Osteocyte (in vitro differentiated cells): ENCODE data around the gene STIM2. TPM values are rescaled to one million over a fixed set of nuclear protein-coding genes. Genes with fewer than 3 reads are reported as not detected.
"Not testable (repeated sequence)": the region's sequence is repeated elsewhere in the genome, so short reads cannot be mapped to it uniquely, and the experiment has no call there.

Source experiments
- DNase-seq: peaks from one replicate; pipeline ENCODE4 v3.0.0; 2021; ENCODE audit warnings: mixed read lengths; ENCODE audit not compliant: unreplicated experiment; ENCODE audit errors: extremely low spot score
- H3K27ac Mint-ChIP-seq: one replicate; pipeline ENCODE4 v1.8.0; 2021; ENCODE audit warnings: mild to moderate bottlenecking, mixed read lengths; ENCODE audit not compliant: unreplicated experiment
- H3K27me3 Mint-ChIP-seq: one replicate; pipeline ENCODE4 v1.8.0; 2021; ENCODE audit warnings: mixed read lengths; ENCODE audit not compliant: unreplicated experiment
- H3K36me3 Mint-ChIP-seq: one replicate; pipeline ENCODE4 v1.8.0; 2021; ENCODE audit warnings: mixed read lengths; ENCODE audit not compliant: unreplicated experiment
- H3K4me1 Mint-ChIP-seq: one replicate; pipeline ENCODE4 v1.8.0; 2021; ENCODE audit warnings: mixed read lengths; ENCODE audit not compliant: unreplicated experiment
- H3K4me3 Mint-ChIP-seq: one replicate; pipeline ENCODE4 v1.8.0; 2021; ENCODE audit warnings: mild to moderate bottlenecking, moderate library complexity, mixed read lengths; ENCODE audit not compliant: unreplicated experiment
- H3K9me3 Mint-ChIP-seq: one replicate; pipeline ENCODE4 v1.8.0; 2021; ENCODE audit warnings: mixed read lengths; ENCODE audit not compliant: unreplicated experiment
- total RNA-seq: library from RNA; stranded (reverse); gene quantifications from 2 replicates; pipeline ENCODE4 v1.2.1, GENCODE V29; 2021
- TF ChIP-seq, protein P1 (sequence below): fragments of 200-600 bp; sonication (generic); IDR thresholded peaks from 2 replicates; pipeline ENCODE4 v1.5.0; 2021; ENCODE audit warnings: antibody characterized with exemption, mild to moderate bottlenecking, moderate library complexity

The STIM2 gene
- total RNA-seq, 1 donor from 2014 or later = 14.1 TPM

DNA sequence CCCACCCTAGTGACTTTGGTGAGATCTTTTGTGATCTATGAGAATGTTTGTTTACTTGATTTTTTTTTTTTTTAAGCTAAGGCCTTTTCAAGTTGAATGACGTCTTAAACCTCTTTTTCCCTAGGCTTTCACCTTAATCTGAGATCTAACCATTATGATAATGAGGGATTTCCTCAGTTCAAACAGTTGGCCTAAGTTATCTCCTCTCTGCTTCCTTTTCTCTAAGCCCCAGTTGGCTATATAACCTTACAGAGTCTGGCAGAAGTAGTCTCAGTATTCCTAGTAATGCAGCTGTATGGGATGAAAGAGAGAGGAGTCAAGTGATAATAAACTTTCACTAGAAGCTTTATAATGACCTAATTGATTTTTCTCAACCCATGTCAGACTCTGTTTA is 99.0 kb downstream of the STIM2 start:
- Mint-ChIP-seq H3K4me1 (peaks cover 14% of the 10 kb centered on the region), H3K9me3 (no peaks in the 10 kb centered on the region), H3K4me3 (no peak overlapping the region), H3K27me3 (no peaks in the 10 kb centered on the region), H3K36me3 (no peaks in the 10 kb centered on the region), H3K27ac (no peak overlapping the region)
- DNase-seq = no peak
- TF ChIP-seq, protein P1, sequence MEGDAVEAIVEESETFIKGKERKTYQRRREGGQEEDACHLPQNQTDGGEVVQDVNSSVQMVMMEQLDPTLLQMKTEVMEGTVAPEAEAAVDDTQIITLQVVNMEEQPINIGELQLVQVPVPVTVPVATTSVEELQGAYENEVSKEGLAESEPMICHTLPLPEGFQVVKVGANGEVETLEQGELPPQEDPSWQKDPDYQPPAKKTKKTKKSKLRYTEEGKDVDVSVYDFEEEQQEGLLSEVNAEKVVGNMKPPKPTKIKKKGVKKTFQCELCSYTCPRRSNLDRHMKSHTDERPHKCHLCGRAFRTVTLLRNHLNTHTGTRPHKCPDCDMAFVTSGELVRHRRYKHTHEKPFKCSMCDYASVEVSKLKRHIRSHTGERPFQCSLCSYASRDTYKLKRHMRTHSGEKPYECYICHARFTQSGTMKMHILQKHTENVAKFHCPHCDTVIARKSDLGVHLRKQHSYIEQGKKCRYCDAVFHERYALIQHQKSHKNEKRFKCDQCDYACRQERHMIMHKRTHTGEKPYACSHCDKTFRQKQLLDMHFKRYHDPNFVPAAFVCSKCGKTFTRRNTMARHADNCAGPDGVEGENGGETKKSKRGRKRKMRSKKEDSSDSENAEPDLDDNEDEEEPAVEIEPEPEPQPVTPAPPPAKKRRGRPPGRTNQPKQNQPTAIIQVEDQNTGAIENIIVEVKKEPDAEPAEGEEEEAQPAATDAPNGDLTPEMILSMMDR = no peak

DNA sequence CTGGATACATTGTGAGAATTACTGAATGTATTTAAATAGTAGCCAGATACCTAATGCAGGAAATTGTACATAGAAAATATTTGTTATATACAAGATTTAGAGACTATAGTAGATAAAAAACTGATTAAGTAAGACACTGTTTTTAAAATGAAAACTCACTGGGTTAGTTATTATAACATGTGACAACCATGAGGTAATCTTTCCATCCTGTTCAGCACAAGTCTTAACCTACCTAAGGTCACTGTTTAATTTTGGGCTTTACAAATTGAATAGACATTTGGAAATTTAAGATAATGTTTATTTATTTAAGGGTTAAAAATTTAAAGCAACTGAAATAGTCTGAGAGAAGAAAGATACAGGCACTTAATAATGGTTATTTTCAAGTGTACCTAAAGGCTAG is 102.1 kb downstream of the STIM2 start:
- H3K36me3 Mint-ChIP-seq = no peaks in the 10 kb centered on the region
- no peak overlapping the region for H3K27ac Mint-ChIP-seq
- peaks cover 14% of the 10 kb centered on the region for H3K4me1 Mint-ChIP-seq
- H3K9me3 Mint-ChIP-seq = no peaks in the 10 kb centered on the region
- DNase-seq = no peak
- no peak overlapping the region for H3K4me3 Mint-ChIP-seq
- TF ChIP-seq, protein P1 = no peak
- H3K27me3 Mint-ChIP-seq = no peaks in the 10 kb centered on the region

DNA sequence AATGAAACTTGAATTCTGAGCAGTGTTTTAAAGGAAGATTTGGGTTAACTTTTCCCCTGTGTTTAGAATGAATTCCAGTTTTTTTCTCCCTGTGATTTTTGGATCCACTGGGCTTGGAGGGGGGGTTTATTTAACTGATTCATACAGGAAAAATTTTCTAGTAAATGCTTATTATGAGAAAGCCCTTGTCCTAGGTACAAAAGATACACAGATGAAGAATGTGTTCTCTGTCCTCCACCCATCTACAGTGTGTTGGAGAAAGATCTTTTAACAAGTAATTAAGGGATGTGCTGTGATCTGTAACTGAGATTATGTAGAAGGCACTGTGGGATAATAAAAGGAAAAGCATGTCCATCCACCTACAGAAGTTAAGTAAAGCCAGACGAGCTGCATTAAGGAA is 103.9 kb downstream of the STIM2 start:
- H3K27ac Mint-ChIP-seq = no peak overlapping the region
- H3K9me3 Mint-ChIP-seq = no peaks in the 10 kb centered on the region
- no peak for DNase-seq
- H3K27me3 Mint-ChIP-seq = no peaks in the 10 kb centered on the region
- no peak overlapping the region for H3K4me3 Mint-ChIP-seq
- H3K4me1 Mint-ChIP-seq = peaks cover 14% of the 10 kb centered on the region
- no peaks in the 10 kb centered on the region for H3K36me3 Mint-ChIP-seq
- TF ChIP-seq, protein P1 = no peak

DNA sequence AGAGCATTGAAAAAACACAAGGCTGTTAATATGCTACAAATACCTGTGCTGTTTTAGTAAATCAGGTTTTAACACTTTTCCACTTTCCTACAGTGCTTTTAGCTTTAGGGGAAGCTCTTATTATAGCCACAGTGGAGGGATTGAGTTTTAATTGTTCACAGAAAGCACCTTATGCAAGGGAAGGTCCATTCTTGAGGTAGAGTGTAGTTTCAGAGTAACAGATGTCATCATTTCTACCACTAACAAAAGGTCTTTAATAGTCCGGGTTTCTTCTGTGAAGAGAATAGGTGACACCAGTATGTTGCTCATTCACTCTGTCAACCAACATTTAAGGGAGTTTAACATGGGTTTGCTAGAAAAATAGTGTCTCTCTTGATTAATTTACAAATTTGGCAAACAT is 104.4 kb downstream of the STIM2 start:
- no peak for DNase-seq
- H3K27ac Mint-ChIP-seq = no peak overlapping the region
- no peak overlapping the region for H3K4me3 Mint-ChIP-seq
- TF ChIP-seq, protein P1 = no peak
- H3K27me3 Mint-ChIP-seq = no peaks in the 10 kb centered on the region
- H3K4me1 Mint-ChIP-seq = peaks cover 14% of the 10 kb centered on the region
- no peaks in the 10 kb centered on the region for H3K36me3 Mint-ChIP-seq
- no peaks in the 10 kb centered on the region for H3K9me3 Mint-ChIP-seq

DNA sequence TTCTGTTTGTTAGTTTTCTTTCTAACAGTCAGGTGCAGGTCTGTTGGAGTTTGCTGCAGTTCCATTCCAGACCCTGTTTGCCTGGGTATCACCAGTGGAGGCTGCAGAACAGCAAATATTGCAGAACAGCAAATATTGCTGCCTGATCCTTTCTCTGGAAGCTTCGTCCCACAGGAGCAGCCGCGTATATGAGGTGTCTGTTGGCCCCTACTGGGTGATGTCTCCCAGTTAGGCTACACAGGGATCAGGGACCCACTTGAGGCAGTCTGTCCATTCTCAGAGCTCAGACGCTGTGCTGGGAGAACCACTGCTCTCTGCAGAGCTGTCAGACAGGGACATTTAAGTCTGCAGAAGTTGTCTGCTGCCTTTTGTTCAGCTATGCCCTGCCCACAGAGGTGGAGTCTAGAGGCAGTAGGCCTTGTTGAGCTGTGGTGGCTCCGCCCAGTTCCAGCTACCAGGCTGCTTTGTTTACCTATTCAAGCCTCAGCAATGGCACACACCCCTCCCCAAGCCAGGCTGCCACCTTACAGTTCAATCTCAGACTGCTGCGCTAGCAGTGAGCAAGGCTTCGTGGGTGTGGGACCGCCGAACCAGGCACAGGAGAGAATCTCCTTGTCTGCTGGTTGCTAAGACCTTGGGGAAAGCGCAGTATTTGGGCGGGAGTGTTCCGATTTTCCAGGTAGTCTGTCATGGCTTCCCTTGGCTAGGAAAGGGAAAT is 115.0 kb downstream of the STIM2 start:
- not testable (repeated sequence) for H3K4me1 Mint-ChIP-seq, H3K36me3 Mint-ChIP-seq, DNase-seq, H3K27ac Mint-ChIP-seq, H3K4me3 Mint-ChIP-seq, H3K27me3 Mint-ChIP-seq, H3K9me3 Mint-ChIP-seq
